GM19372 (cell line): Measurements from ENCODE around the gene ANO10.

Source experiments
- ATAC-seq: cut with Tn5 transposase; IDR thresholded peaks from one replicate; pipeline ENCODE4 v1.9.1; 2021; ENCODE audit warnings: mild to moderate bottlenecking, low read depth, moderate library complexity; ENCODE audit not compliant: unreplicated experiment

The ANO10 gene

GRCh38 chr3:43389388-43390254, 232.2 kb downstream of the ANO10 start:
- ATAC-seq: no peak

- ATAC-seq: no peak
These were observed 232.9 kb downstream of the ANO10 start for GRCh38 chr3:43388915-43389314.

- no peak for ATAC-seq
These were observed 233.6 kb downstream of the ANO10 start for GRCh38 chr3:43388175-43388574.

GRCh38 chr3:43379343-43379742, 242.5 kb downstream of the ANO10 start:
- ATAC-seq: no peak

- ATAC-seq: no peak
These were observed 243.5 kb downstream of the ANO10 start for GRCh38 chr3:43378066-43378935.

- ATAC-seq: no peak
These were observed 248.3 kb downstream of the ANO10 start for GRCh38 chr3:43373560-43373928.

- no peak for ATAC-seq
These were observed 248.8 kb downstream of the ANO10 start for GRCh38 chr3:43372809-43373559.

- no peak for ATAC-seq
These were observed 249.6 kb downstream of the ANO10 start for GRCh38 chr3:43372007-43372740.

GRCh38 chr3:43371494-43371893, 250.3 kb downstream of the ANO10 start:
- no peak for ATAC-seq

- ATAC-seq: no peak
These were observed 251.4 kb downstream of the ANO10 start for GRCh38 chr3:43370293-43370980.

- ATAC-seq: no peak
These were observed 252.2 kb downstream of the ANO10 start for GRCh38 chr3:43369404-43370292.

GRCh38 chr3:43366885-43367284, 254.9 kb downstream of the ANO10 start:
- no peak for ATAC-seq

- ATAC-seq: no peak
These were observed 255.3 kb downstream of the ANO10 start for GRCh38 chr3:43366481-43366880.

GRCh38 chr3:43365601-43366305, 256.1 kb downstream of the ANO10 start:
- ATAC-seq: no peak

- no peak for ATAC-seq
These were observed 256.9 kb downstream of the ANO10 start for GRCh38 chr3:43364926-43365325.

GRCh38 chr3:43364494-43364893, 257.3 kb downstream of the ANO10 start:
- no peak for ATAC-seq

GRCh38 chr3:43363621-43364266, 258.1 kb downstream of the ANO10 start:
- no peak for ATAC-seq

GRCh38 chr3:43362961-43363360, 258.9 kb downstream of the ANO10 start:
- no peak for ATAC-seq
